HEK293T (cell line): Measurements from ENCODE around the gene PAM16.

Experiments
- ARNT ChIP-seq: fragments of 450-650 bp; IDR thresholded peaks from 2 replicates; pipeline ENCODE4 v1.6.1; 2017; ENCODE audit warnings: mild to moderate bottlenecking
- BHLHE40 ChIP-seq: fragments of 450-650 bp; IDR thresholded peaks from 2 replicates; pipeline ENCODE4 v1.6.1; 2016; ENCODE audit warnings: mild to moderate bottlenecking, moderate library complexity, borderline replicate concordance
- CTBP1 ChIP-seq: fragments of 450-650 bp; IDR thresholded peaks from 2 replicates; pipeline ENCODE4 v1.6.1; 2016; ENCODE audit warnings: borderline replicate concordance
- ELF4 ChIP-seq: fragments of 450-650 bp; IDR thresholded peaks from 2 replicates; pipeline ENCODE4 v1.6.1; 2017; ENCODE audit warnings: antibody characterized with exemption
- FOXA1 ChIP-seq: fragments of 450-650 bp; IDR thresholded peaks from 2 replicates; pipeline ENCODE4 v1.6.1; 2016; ENCODE audit warnings: mild to moderate bottlenecking
- FOXK2 ChIP-seq: fragments of 450-650 bp; IDR thresholded peaks from 2 replicates; pipeline ENCODE4 v1.6.1; 2016; ENCODE audit warnings: mild to moderate bottlenecking
- FOXM1 ChIP-seq: fragments of 450-650 bp; IDR thresholded peaks from 2 replicates; pipeline ENCODE4 v1.6.1; 2017; ENCODE audit warnings: mild to moderate bottlenecking, borderline replicate concordance
- HDGF ChIP-seq: fragments of 450-650 bp; IDR thresholded peaks from 2 replicates; pipeline ENCODE4 v1.6.1; 2017; ENCODE audit warnings: antibody characterized with exemption, borderline replicate concordance
- NFRKB ChIP-seq: fragments of 450-650 bp; IDR thresholded peaks from 2 replicates; pipeline ENCODE4 v1.6.1; 2016; ENCODE audit warnings: mild to moderate bottlenecking, moderate library complexity
- PKNOX1 ChIP-seq: fragments of 450-650 bp; IDR thresholded peaks from 2 replicates; pipeline ENCODE4 v1.6.1; 2016
- SP1 ChIP-seq: fragments of 450-650 bp; IDR thresholded peaks from 2 replicates; pipeline ENCODE4 v1.6.1; 2017
- SUZ12 ChIP-seq: fragments of 450-650 bp; IDR thresholded peaks from 2 replicates; pipeline ENCODE4 v1.6.1; 2016; ENCODE audit warnings: mild to moderate bottlenecking
- TARDBP ChIP-seq: fragments of 450-650 bp; IDR thresholded peaks from 2 replicates; pipeline ENCODE4 v1.6.1; 2016
- ZNF384 ChIP-seq: fragments of 450-650 bp; IDR thresholded peaks from 2 replicates; pipeline ENCODE4 v1.6.1; 2016

GRCh38 chr16:4328782-4329775 is 22.0 kb downstream of the PAM16 start:
- TF ChIP-seq SP1 (no peak), FOXK2 (no peak), SUZ12 (no peak), HDGF (no peak), FOXA1 (no peak), ELF4 (no peak), ZNF384 (no peak), TARDBP (no peak), CTBP1 (no peak), FOXM1 (no peak), NFRKB (no peak), ARNT (no peak), PKNOX1 (peak; percentile 23; the same call in 1 of the 2 replicates), BHLHE40 (no peak)
